Hepatocyte (in vitro differentiated cells): ENCODE measurements around the gene CNGA3.

Experiments used
- EZH2 ChIP-seq: fragments of 200-600 bp; sonication (generic); IDR thresholded peaks from 2 replicates; pipeline ENCODE4 v1.6.1; 2016; ENCODE audit warnings: antibody characterized with exemption, mild to moderate bottlenecking, borderline replicate concordance
- TF ChIP-seq, protein P1 (sequence below): fragments of 200-600 bp; sonication (generic); IDR thresholded peaks from 2 replicates; pipeline ENCODE4 v1.5.1; 2016; ENCODE audit warnings: antibody characterized with exemption, mild to moderate bottlenecking; ENCODE audit not compliant: poor library complexity

GRCh38 chr2:98335271-98335670 lies 11.0 kb upstream of the CNGA3 start:
- no peak for TF ChIP-seq EZH2
- TF ChIP-seq, protein P1, sequence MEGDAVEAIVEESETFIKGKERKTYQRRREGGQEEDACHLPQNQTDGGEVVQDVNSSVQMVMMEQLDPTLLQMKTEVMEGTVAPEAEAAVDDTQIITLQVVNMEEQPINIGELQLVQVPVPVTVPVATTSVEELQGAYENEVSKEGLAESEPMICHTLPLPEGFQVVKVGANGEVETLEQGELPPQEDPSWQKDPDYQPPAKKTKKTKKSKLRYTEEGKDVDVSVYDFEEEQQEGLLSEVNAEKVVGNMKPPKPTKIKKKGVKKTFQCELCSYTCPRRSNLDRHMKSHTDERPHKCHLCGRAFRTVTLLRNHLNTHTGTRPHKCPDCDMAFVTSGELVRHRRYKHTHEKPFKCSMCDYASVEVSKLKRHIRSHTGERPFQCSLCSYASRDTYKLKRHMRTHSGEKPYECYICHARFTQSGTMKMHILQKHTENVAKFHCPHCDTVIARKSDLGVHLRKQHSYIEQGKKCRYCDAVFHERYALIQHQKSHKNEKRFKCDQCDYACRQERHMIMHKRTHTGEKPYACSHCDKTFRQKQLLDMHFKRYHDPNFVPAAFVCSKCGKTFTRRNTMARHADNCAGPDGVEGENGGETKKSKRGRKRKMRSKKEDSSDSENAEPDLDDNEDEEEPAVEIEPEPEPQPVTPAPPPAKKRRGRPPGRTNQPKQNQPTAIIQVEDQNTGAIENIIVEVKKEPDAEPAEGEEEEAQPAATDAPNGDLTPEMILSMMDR, result no peak
